Measurements from ENCODE around the gene PCDH8. TPM values are rescaled to one million over a fixed set of nuclear protein-coding genes. Genes with fewer than 3 reads are reported as not detected.

The PCDH8 gene
- total and polyA plus RNA-seq, 12 donors: 0.06 to 0.14 (median 0.07) TPM; not detected in 9

DNA sequence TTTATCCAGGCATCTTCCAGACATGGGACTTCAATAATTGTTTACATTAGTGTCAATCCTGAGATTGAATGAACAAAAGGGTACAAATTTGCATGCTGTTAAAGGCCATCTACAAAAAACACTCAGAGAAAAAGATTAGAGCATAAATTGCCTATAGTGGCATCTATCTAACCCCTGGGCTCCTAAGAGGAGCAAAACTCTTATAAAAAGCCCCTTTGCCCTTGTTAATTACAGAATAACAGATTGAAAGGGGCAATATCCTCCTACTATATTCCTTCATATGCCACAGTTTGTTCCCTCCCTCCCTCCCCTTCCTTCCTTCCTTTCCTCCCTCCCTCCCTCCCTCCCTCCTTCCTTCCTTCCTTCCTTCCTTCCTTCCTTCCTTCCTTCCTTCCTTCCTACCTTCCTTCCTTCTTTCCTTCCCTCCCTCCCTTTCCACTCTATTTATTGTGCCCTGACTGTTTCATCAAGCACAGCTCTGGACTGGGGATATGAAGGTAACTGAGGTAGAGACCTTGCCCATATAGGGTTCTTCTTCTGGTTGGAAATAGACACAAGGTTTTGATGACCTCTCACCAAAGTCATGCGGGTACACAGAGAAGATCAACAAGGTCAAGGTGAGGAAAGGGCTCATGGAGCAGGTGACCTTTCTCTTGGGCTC is 49.5 kb downstream of the PCDH8 start:
- 0% methylated on average over 1 of the region's 1 CpG for WGBS, 4 donors
- intact Hi-C loops (cut with DNase I): no loop called here
- no peak overlapping the region for H3K4me3 ChIP-seq
- TF ChIP-seq, protein P1, sequence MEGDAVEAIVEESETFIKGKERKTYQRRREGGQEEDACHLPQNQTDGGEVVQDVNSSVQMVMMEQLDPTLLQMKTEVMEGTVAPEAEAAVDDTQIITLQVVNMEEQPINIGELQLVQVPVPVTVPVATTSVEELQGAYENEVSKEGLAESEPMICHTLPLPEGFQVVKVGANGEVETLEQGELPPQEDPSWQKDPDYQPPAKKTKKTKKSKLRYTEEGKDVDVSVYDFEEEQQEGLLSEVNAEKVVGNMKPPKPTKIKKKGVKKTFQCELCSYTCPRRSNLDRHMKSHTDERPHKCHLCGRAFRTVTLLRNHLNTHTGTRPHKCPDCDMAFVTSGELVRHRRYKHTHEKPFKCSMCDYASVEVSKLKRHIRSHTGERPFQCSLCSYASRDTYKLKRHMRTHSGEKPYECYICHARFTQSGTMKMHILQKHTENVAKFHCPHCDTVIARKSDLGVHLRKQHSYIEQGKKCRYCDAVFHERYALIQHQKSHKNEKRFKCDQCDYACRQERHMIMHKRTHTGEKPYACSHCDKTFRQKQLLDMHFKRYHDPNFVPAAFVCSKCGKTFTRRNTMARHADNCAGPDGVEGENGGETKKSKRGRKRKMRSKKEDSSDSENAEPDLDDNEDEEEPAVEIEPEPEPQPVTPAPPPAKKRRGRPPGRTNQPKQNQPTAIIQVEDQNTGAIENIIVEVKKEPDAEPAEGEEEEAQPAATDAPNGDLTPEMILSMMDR (IDR thresholded peaks at IDR 0.05): no peak
- TF ChIP-seq POLR2A (IDR thresholded peaks at IDR 0.05): no peak
- no peaks in the 10 kb centered on the region for H3K9me3 ChIP-seq (replicated peaks in 1 of 3)
- H3K36me3 ChIP-seq (replicated peaks in 1 of 2): no peaks in the 10 kb centered on the region
- no peak for DNase-seq
- H3K27ac ChIP-seq: no peak overlapping the region
- no peaks in the 10 kb centered on the region for H3K27me3 ChIP-seq
- H3K4me1 ChIP-seq (replicated peaks in 1 of 2): no peaks in the 10 kb centered on the region

DNA sequence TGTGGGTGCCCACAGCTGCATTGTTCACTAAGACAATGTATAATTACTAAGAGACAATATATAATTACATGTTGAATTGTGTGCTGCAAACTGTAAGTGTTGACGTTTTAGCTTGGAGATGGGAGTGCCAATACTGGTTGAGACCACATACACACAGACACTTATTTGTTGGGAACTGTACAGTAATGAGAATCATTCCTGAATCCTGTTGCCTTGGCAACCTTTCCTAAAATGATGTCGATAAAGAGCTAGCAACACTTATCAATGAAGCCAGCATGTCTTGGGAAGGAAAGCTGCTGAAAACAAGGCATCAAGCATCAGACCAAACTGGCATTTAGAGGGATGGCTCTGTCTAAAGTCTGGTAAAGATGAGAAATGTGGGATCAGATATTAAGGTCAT is 51.3 kb downstream of the PCDH8 start:
- DNase-seq: no peak
- Histone ChIP-seq H3K9me3 (replicated peaks in 1 of 3) (no peaks in the 10 kb centered on the region), H3K27me3 (no peaks in the 10 kb centered on the region), H3K4me3 (no peak overlapping the region), H3K36me3 (replicated peaks in 1 of 2) (no peaks in the 10 kb centered on the region), H3K4me1 (replicated peaks in 1 of 2) (no peaks in the 10 kb centered on the region), H3K27ac (no peak overlapping the region)
- intact Hi-C loops (cut with DNase I): no loop called here
- WGBS, 4 donors: 73 to 78% (median 75%) methylated on average over 2 of the region's 2 CpGs
- no peak for TF ChIP-seq POLR2A (IDR thresholded peaks at IDR 0.05)
- TF ChIP-seq, protein P1 (IDR thresholded peaks at IDR 0.05): no peak

DNA sequence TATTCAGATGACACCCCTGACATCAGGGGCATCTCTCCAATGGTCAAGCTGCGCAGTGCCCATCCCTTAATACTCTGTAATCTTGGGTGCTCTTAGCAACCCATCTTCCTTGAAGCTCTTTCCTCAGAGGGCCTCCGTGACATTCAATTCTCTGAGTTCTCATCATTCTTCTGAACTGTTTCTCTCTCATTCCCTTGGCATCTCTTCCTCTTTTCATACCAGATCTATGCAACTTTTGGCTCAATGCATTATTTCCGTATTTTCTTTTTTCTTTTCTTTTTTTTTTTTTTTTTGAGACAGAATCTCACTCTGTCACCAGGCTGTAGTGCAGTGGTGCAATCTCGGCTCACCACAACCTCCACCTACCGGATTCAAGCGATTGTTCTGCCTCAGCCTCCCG is 53.9 kb downstream of the PCDH8 start:
- intact Hi-C loops (cut with DNase I): no loop called here
- WGBS, 4 donors: 86 to 88% (median 88%) methylated on average over 7 of the region's 7 CpGs
- Histone ChIP-seq H3K27ac (no peak overlapping the region), H3K9me3 (replicated peaks in 1 of 3) (no peaks in the 10 kb centered on the region), H3K36me3 (replicated peaks in 1 of 2) (no peaks in the 10 kb centered on the region), H3K4me1 (replicated peaks in 1 of 2) (no peaks in the 10 kb centered on the region), H3K27me3 (no peaks in the 10 kb centered on the region), H3K4me3 (no peak overlapping the region)
- TF ChIP-seq, protein P1 (IDR thresholded peaks at IDR 0.05): no peak
- TF ChIP-seq POLR2A (IDR thresholded peaks at IDR 0.05): no peak
- no peak for DNase-seq

DNA sequence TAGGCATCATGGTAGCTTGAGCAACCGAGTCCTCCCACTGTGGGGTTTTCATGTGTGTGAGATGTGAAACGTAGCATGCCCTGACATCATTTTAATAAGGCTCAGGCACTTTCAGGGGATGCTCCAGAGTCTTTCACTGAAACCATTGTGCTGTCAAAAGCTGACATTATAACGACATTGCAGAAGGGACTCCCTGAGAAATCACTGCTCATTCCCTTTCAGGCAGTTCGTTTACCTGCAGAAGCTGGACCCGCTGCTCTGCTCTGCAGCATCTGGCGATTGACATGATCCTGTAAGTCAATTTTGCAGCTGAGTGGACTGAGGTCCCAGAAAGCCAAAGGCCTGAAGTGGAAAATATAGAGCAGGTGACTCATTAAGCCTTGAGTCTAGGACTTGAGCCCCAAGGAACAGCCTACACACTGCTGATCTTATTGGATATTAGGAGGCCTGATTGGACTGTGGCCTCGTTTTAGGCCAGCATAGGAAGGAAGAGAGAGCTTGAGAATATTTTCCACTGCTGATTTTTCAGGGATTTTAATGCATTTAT is 54.9 kb downstream of the PCDH8 start:
- no peak overlapping the region for H3K27ac ChIP-seq
- H3K36me3 ChIP-seq (replicated peaks in 1 of 2): no peaks in the 10 kb centered on the region
- no peaks in the 10 kb centered on the region for H3K27me3 ChIP-seq
- H3K4me1 ChIP-seq (replicated peaks in 1 of 2): no peaks in the 10 kb centered on the region
- no peaks in the 10 kb centered on the region for H3K9me3 ChIP-seq (replicated peaks in 1 of 3)
- TF ChIP-seq, protein P1 (IDR thresholded peaks at IDR 0.05): no peak
- TF ChIP-seq POLR2A (IDR thresholded peaks at IDR 0.05): no peak
- 69 to 73% (median 71%) methylated on average over 6 to 7 of the region's 7 CpGs for WGBS, 4 donors
- H3K4me3 ChIP-seq: no peak overlapping the region
- intact Hi-C loops (cut with DNase I): no loop called here
- DNase-seq: no peak

MicroRNAs encoded within 50 kb of the gene (microRNA counts, 767-probe panel; counts per million panel counts)
- microRNA hsa-miR-759: 0 counts per million in 2 donors

Small RNA genes lying within 50 kb of the gene (microRNA-seq; reads per million reads assigned to microRNA genes)
- 0 reads per million in 3 donors for gene MIR759

Small RNA genes lying within 50 kb of the gene (small RNA-seq; reads per million reads assigned to genes)
- gene MIR759: 0 reads per million in 2 donors

Other genes with a start within 250 kb of the PCDH8 start
- gene HNRNPA1L2, start 206.2 kb downstream of the PCDH8 start, total RNA-seq: 1 to 10 TPM; 1.5 to 5.6 (median 4.1) TPM
- 10 to 100 TPM; 10.2 to 21.6 (median 18.3) TPM for gene HNRNPA1L2, start 206.2 kb downstream of the PCDH8 start, polyA plus RNA-seq
- 10 to 100 TPM; 27.1 to 66.9 (median 43.4) TPM for gene SUGT1, start 195.8 kb downstream of the PCDH8 start, total RNA-seq
- 10 to 100 TPM; 34.5 to 95.2 (median 38.9) TPM for gene SUGT1, start 195.8 kb downstream of the PCDH8 start, polyA plus RNA-seq
- under 1 TPM in 1 of 9 donors, not detected in 8; 0.11 TPM for gene CNMD, start 108.8 kb downstream of the PCDH8 start, total RNA-seq
- not detected for gene CNMD, start 108.8 kb downstream of the PCDH8 start, polyA plus RNA-seq
- under 1 TPM in 5 of 9 donors, not detected in 4; 0.06 to 0.26 (median 0.19) TPM for gene OLFM4, start 180.2 kb upstream of the PCDH8 start, total RNA-seq
- gene OLFM4, start 180.2 kb upstream of the PCDH8 start, polyA plus RNA-seq: 1 to 10 TPM in 1 of 3 donors, under 1 TPM in 1, not detected in 1; 0.07 to 1.0 TPM

All from adrenal gland (tissue), 12 donors.